Bronchus fibroblast of lung (primary cell): ENCODE data around the gene DUSP19. TPM values are rescaled to one million over a fixed set of nuclear protein-coding genes. Genes with fewer than 3 reads are reported as not detected.

Experiments
- total RNA-seq: library from RNA; depleted of rRNA; stranded (reverse); fragments of >200 nt; gene quantifications from 2 replicates; pipeline ENCODE4 v1.2.3, GENCODE V29; 2015

Gene DUSP19, protein sequence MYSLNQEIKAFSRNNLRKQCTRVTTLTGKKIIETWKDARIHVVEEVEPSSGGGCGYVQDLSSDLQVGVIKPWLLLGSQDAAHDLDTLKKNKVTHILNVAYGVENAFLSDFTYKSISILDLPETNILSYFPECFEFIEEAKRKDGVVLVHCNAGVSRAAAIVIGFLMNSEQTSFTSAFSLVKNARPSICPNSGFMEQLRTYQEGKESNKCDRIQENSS
- 1.2 and 1.5 TPM in 2 replicates for total RNA-seq

DNA sequence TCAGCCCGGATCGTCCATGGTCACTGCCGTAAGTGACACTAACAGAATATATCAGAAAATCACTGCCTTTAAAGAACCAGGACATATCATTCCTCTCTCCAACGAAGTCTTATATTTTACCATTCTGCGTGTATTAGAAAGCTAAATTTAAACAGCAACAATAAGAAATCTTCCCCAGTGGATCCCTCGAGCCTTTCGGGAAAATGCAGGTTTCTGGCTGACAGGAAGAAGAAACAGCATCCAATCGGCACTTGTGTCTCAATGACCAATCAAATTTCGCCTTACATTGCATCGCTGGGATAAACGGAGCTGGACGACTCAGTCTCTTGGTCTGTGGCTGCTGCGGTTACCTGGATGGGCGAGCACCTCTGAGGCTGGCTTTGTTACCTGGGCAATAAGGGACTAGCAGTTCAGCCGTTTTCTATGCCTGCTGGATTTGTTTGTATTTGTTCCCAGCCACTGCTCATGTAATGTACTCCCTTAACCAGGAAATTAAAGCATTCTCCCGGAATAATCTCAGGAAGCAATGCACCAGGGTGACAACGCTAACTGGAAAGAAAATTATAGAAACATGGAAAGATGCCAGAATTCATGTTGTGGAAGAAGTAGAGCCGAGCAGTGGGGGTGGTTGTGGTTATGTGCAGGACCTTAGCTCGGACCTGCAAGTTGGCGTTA is at the start of gene DUSP19:
DUSP19 (plus strand) TSS at position 284 of the 675 bp plus-strand sequence; CDS start at position 471, 187 bp downstream.

DNA sequence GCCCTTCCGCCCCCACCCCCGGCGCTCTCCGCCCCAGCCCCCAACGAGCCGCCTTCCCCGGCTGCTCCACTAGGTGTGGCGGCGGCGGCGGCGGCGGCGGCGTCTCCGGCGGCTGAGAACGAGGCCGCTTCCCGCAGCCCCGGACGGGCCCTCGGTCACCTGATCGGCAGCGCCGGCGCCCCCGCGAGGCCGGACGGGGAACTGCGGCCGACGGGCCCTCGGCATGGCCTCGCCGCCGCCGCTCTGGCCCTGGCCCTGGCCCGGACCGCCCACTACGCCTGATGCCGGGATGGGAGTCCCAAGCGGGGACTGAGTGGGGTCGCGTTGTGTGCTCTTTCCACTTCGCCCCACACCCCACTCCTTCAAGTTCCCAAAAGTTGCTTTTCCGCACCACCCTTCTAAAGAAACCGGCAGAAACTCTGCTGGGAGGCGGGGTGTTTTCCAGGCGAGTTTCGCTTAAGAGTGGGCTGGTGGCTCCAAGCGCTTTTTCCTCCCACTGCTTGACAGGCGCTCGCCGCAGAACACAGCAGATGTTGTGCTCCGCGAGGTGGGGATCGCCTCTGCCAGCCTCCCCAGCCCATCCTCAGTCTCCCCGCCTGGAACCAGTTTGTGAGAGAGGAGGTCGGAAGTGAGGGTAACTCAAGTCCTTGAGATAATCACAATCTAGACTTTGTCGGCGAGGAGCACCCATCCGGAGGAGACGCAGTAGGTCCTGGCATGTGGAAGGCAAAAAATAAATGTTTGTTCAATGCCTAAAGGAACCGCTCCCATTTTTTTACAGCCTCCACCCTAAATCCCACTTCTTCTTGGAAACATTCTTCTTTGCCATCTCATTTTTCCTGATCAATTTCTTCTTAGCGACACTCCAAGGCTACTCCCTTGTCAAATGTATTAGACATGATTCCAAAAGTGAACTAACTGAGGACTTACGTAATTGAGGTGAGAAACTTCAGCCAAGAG is 39.9 kb upstream of the DUSP19 start, which contains the start of gene NCKAP1:
NCKAP1 (minus strand) TSS at position 117 of the 960 bp plus-strand sequence. CDS start 358 bp downstream, outside the sequence.

DNA sequence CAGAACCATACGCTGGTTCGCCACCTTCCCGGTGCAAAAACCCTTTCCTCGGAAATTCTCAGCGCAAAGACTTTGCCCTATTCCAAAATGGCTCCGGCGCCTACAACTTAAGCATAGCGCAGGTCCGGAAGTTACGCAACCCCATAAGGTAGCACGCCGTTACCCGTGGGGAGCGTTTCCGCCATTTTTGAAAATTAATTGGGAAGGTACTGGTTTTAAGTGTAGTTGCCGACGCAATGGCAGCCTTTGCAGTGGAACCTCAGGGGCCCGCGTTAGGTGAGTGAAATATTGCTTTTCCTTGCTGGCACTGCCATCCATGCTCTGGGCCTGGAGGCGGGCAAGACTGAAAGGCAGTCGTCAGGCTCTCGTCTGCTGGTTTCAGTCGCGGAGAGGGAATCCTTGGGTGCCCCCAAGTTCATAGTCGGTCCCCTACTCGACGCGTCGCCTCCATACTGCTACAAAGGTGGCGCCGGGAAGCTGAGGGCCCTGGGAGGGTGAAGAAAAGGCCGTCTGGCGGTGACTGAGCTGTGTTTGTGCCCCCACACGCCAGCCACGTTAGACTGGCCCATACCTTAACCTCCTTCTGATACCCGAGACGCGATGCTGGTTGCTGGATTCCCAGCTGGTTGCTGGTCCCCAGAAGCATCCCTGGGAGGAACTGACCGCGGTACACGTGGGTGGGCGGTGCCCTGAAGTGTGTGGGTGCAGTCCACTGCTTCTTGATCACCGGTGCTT is 45.8 kb downstream of the DUSP19 start, which contains the start of gene NUP35:
NUP35 (plus strand) TSS at position 222 of the 735 bp plus-strand sequence; CDS start at position 237, 15 bp downstream.

Other genes starting within 250 kb of the DUSP19 start
- gene FRZB, start 212.1 kb upstream of the DUSP19 start, total RNA-seq = 0.89 and 1.2 TPM in 2 replicates
- 57.0 and 59.6 TPM in 2 replicates for gene NCKAP1, start 40.3 kb upstream of the DUSP19 start, total RNA-seq
- gene NUP35, start 45.7 kb downstream of the DUSP19 start, total RNA-seq = 14.6 and 15.0 TPM in 2 replicates